ENCODE data around the gene OPA3.

The OPA3 gene

DNA sequence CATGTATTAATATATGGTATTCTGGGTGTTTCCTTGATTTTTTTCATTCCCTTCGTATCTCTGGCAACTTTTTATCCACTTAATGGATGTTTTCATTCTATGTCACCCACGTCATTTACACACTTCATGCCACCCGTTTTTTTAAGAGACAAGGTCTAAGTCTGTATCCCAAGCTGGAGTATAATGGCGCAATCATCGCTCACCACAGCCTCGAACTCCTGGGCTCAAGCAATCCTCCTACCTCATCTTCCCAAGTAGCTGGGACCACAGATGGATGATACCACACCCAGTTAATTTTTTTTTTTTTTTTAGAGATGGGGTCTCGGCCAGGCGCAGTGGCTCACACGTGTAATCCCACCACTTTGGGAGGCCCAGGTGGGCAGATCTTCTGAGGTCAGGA, 80.7 kb downstream of the OPA3 start:
- DNase-seq (ENCODE audit: low spot score): no peak

DNA sequence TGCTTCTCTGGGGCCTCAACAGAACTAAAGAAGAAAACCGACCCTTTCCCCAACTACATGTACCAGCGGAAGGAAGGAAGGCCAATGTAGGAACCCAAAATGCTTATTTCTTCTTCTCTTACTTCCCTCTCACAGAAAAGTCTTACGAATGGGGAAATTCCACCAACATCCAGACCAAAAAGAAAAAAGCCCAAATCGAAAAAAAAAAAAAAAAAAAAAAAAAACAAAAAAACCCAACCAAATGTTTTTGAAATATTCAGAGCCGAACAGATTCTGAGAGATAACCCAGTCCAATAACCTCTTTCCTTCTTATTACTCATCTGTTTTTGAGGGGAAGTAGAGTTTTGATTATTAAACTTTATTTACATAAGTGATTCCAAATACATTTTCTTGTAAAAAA, 82.5 kb downstream of the OPA3 start:
- DNase-seq (ENCODE audit: low spot score): no peak

DNA sequence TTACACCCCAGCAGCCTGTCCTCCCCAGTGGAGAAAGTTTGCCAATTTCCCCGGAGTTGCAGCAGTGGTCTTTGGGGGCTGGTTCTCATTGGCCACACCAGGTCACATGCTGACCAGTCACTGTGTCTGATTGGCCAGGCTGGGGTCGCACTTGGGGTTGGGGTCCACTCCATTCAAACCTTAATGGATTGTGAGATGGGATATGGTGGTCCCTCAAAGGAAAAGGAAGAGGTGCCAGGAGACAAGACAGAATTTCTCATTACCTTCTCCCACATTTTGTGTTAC, 82.9 kb downstream of the OPA3 start:
- DNase-seq (ENCODE audit: low spot score): no peak

DNA sequence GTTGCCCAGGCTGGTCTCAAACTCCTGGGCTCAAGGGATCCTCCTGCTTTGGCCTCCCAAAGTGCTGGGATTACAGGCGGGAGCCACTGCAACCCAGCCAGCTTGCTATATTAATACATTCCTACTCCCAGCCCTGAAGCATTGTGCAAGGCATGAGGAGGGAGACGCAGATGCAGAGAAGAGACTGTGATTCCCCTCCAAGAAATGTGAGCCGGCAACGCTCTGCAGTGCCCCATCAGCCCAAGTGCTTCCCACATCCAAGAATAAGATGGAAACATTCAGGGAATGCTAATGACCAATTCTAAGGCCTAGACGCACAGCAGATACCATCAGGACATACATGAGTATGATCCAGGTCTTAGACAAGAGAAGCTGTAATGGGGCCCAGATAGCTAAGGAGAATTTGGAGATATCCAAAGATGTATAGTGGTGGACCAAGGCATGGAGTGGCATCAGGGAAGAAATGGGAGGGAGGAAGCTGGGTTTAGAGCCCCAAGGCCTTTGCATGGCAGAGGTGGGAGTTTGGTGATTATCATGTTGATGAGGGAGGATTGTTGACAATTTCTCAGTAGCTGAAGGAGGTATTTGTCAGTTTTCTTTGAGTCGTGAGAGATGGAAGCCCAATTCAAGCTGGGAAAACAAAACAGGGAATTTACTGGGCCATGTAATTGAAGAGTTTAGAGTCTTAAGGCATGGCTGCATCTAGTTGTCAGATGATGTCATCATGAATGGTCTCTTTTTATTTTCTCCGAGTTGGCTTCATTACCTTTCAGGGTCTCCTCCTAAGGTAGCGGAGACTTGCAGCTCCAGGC, 83.5 kb downstream of the OPA3 start:
- no peak for DNase-seq (ENCODE audit: low spot score)

DNA sequence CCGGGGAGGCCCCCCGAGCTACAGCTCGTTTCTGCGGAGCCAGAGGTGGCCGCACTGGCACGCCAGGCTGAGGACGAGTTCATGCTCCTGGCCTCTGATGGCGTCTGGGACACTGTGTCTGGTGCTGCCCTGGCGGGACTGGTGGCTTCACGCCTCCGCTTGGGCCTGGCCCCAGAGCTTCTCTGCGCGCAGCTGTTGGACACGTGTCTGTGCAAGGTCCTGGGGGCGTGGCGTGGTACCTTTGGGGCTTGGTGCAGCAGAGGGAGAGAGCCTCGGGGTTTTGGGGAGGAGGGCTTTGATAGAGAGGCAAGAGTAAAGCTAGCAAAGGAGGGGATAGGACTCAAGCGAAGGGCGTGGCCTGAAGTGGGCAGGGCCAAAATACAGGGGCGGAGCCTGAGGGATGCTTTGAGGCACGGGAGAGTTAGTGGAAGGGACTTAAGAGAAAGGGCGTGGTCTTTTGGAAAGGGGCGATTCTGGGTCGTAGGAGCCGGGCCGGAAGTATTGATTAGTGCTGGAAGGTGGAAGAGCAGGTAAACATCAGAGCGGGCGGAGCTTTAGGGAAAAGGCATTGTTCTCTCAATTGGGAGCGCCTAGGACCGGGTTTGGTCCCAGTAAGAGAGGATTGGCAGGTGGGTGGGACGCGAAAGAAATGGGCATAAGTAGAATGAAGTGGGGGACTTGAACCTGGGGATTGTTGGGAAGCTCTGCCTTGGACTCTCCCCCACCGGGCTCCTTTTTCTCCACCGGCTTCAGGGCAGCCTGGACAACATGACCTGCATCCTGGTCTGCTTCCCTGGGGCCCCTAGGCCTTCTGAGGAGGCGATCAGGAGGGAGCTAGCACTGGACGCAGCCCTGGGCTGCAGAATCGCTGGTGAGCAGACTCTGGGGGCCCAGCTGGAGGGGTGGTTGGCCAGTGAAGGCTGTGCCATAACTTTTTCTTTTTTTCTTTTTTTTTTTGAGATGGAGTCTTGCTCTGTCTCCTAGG, 85.1 kb downstream of the OPA3 start:
- DNase-seq (ENCODE audit: low spot score): no peak

DNA sequence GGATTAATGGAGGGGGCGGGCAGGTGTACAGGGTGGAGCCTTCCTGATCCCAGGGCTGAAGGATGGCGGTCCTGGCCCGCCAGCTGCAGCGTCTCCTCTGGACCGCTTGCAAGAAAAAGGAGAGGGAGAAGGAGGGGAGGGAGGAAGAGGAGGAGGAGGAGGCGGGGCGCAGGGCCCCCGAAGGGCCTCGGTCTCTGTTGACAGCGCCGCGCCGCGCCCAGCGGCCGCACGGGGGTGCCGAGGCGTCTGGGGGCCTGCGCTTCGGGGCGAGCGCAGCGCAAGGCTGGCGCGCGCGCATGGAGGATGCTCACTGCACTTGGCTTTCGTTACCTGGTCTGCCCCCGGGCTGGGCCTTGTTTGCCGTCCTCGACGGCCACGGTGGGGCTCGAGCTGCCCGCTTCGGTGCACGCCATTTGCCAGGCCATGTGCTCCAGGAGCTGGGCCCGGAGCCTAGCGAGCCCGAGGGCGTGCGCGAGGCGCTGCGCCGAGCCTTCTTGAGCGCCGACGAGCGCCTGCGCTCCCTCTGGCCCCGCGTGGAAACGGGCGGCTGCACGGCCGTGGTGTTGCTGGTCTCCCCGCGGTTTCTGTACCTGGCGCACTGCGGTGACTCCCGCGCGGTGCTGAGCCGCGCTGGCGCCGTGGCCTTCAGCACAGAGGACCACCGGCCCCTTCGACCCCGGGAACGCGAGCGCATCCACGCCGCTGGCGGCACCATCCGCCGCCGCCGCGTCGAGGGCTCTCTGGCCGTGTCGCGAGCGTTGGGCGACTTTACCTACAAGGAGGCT, 86.0 kb downstream of the OPA3 start, which contains the start of gene PPM1N:
TSS of gene PPM1N (plus strand) at position 33 of the 785 bp plus-strand sequence. CDS start at position 63, 30 bp downstream.
- no peak for DNase-seq (ENCODE audit: low spot score)

DNA sequence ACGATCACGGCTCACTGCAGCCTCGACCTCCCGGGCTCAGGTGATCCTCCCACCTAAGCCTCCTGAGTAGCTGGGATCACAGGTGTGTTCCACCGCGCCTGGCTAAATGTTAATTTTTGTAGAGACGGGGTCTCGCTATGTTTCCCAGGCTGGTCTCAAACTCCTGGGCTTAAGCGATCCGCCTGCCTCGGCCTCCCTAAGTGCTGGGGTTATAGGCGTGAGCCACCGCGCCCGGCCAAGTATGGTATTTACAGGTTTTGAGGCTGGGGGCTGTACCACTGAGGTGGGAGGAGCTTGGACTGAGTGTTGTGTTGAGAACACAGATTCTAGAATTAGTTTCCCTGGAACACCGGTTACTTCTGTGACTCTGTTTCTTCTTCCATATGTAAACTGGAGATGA, 86.8 kb downstream of the OPA3 start:
- no peak for DNase-seq (ENCODE audit: low spot score)

DNA sequence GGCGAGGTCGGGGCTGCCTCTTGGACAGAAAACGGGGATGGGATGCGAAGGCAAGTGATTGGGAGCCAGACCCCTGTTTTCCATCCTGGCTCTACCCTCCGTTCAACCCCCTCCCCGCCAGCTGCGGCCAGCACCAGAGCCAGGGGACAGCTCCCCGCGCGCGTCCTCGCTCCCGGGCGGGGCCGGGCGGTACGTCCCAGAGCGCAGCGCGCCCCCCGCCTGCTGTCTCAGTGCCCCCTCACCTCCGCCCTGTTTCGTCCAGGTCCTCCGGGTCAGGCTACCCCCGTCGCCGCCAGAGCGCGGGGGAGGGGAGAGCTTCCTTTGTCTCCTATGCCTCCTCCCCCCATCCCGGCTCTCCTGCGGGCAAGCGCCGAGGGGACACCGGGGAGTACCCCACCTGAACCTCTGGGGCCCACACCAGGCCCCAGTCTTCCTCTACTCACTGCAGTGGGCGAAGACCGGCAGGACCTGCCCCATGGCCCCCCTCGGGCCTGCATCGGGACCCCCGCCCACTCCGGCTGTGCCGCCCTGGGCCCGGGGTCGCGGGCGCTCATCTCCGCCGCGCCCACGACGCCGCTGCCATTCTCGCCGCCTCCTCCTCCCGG, 88.2 kb downstream of the OPA3 start:
- peak; percentile 75 for DNase-seq (ENCODE audit: low spot score)

DNA sequence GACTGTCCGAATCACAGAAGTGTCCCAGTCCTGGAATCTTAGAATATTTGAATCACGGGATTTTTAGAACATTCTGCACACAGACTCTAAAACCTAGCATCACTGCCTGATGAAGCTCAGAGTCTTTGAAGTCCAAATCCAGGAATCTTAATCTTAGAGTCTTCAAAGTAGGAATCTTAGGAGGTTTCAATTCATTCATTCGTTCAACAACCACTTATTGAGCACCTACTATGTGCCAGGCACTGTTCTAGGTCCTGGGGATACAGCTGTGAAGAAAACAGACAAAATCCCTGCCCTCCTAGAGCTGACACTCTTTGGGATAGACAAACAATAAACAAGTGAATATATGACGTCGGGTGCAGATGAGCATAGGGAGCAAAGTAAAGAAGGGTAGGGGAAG, 89.4 kb downstream of the OPA3 start:
- no peak for DNase-seq (ENCODE audit: low spot score)

DNA sequence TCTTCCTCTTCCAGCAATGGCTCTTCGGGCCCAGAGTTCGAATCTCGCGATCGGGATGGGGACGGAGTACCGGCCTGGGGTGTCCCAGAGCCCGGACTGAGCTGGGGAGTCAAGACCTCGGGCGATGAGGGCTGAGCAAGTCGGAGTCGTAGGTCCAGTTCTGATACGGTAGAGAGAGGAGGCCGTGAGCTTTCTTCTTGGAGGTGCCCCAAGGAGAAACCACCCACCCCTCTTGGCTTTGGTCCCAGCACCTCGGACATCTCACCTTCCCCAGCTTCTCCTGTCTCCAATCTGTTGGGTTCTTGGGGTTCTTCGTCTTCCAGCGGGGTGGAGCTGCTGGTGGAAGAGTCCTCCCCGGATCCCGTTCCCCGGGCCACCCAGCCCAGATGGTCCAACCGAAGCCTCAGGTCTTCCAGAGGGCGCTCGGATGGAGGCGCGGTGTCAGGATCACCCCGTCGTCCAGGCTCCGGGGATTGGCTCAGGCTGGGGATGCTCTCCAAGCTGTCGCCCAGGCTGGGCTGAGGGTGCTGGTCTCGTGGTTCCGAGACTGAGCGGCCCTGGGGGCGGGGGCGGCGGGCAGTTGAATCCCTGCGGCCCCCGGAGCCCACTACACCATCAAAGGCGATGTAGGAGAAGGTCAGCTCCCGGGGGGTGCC, 90.2 kb downstream of the OPA3 start:
- no peak for DNase-seq (ENCODE audit: low spot score)

DNA sequence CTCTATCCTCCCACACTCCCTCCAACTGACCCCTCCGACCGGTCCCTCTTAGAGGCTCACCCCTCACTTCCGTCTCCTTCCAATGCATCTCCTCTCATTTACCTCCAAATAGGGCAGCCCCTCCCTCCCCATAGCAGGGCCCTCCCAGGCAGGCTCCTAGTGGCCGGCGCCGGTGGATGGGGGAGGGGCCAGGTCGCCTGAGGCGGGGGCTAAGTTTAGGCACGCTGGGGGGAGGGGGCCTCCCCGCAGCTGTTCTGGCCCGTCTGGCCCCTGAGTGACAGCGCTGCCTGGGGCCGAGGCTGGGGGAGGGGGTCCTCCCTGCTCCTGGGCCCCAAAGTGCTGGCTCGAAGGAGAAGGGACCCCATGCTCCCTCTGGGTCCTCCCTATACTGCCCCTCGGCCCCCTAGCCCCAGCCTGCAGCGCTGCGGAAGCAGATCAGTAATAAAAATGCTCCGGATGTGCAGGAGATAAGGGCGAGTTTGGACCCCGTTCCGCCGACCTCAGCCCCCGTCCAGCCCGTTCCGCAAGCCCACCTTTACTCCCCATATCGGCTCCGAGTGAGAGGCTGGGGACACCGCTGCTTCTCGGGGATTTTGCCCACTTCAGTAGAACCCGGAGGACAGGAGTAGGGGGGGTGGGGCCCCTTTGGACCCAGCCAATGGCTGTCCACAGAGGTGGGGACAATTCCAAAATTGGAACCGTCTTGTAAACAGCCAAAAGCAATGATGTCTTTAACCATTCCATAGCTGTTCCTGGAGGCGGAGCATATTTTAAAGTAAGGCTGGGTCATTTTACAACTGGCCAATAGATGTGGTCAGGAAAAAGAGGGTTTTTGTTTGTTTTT, 91.8 kb downstream of the OPA3 start:
- DNase-seq (ENCODE audit: low spot score): peak; percentile 77

DNA sequence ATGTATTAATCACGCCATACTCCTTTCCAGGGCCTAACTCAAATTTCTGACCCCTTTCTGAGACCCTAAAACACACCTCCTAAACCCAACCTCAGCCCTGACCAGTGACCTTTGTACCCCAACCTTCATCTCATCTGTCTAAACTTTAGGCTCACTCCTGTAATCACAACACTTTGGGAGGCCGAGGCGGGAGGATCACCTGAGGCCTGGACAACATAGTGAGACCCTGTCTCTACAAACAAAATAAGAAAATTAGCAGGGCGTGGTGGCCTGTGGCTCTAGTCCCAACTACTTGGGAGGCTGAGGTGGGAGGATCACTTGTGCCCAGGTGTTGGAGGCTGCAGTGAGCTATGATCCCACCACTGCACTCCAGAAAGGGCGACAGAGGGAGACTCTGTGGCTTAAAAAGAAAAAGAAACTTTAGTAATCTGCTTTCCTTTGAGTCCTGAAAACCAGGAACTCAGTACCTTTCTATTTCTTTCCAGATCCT, 92.4 kb downstream of the OPA3 start:
- no peak for DNase-seq (ENCODE audit: low spot score)

DNA sequence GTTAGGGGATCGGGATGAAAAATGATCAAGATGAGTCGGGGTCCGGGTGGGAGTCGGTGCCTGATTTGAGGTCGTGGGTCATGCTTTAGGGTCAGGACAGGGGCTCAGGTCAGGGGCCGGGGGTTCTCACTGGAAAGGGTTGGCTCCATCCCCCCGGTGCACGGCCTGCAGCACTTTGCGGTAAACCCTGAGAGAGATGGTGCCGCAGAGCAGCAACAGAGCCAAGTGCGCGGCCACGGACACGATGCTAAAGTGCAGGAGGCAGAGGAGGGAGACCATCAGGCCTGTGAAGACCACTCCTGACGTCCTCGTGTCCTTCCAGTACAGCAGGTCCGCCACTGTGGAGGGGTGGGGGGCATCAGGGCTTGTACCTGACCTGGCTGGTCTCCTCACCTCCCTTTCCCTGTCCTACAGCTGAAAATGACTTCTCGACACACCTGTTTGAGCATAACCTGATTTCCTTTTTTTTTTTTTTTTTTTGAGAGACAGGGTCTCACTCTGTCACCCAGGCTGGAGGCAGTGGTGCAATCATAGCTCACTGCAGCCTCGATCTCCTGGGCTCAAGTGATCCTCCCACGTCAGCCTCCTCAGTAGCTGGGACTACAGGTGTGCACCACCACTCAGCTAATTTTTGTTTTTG, 95.3 kb downstream of the OPA3 start:
- no peak for DNase-seq (ENCODE audit: low spot score)

DNA sequence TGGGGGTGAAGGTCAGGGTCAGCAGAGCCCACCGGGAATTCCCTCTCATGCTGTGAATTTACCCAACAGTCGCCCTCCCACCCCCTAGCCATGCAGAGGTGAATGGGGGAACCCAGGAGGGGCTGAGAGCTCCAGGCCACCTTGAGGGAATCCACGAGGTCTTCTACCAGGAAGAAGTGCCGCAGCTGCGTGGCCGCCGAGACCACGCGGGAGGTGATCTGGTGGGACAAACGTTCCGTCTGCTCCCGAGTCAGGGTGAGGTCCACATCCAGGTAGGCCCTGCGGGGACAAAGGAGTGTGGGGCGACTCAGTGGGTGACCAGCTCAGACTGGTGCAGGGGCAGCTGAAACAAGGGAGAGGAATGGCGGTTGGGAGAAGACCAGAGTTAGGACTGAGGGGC, 95.9 kb downstream of the OPA3 start:
- DNase-seq (ENCODE audit: low spot score): no peak

DNA sequence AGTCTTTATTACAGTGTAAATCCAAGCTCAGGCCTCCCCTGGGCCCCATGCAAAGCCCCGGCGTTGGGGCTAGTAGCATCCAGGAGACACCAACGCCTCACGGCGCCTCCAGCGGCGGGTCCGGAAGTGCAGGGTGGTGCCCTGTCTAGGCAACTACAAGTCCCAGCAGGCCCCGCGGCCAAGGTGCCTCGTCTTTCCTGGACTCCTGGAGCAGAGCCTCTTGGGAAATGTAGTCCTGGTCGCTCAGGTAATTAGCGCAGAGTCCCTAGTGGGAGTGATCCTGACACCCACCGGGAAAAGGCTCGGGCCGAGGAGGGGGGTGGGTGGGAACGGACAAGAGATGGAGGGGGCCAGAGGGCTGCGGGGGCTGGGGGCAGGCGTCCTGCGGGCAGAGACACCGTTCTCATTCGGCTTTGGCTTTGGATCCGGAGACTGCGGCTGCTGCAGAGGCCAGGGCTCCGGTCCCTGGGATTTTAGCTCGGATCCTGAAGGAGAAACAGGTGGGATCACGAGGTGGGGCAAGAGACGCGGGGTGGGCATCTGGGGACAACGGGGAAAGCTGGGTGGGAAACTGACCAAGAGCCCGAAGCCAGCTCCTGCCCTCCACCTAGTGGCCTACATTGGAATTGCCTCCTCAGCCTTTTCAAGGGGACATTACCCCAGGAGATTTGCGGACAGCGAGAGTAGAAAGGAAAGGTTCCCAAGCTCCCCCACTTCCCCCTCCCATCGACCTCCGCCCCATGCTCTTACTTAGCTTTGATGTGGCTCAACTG, 99.1 kb downstream of the OPA3 start:
- DNase-seq (ENCODE audit: low spot score): peak; percentile 96

DNA sequence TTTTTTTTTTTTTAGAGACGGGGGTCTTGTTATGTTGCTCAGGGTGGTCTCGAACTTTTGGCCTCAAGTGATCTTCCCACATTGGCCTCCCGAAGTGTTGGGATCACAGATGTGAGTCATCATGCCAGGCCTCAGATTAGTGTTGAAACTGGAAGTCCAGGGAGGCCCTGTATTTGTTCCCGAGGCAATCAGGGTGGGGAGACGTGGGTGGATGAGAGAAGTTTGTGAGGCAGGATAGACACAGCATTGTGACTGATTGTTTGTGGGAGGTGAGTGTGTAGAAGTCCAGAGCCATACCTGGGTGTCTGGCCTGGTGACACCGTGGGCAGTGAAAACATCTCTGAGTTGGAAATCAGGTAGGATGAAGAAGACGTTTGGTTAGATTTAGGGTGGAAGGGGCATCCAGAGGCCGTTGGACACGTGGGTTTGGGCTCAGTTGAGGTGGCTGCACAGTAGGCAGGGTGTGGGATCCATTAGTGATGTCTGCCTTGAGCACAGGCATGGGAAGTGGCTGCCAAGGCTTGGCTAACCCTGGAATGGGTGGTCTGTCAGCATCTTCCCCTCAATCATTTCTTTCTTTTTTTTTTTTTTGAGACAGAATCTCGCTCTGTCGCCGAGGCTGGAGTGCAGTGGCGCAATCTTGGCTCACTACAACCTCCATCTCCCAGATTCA, 100.2 kb downstream of the OPA3 start:
- no peak for DNase-seq (ENCODE audit: low spot score)

DNA sequence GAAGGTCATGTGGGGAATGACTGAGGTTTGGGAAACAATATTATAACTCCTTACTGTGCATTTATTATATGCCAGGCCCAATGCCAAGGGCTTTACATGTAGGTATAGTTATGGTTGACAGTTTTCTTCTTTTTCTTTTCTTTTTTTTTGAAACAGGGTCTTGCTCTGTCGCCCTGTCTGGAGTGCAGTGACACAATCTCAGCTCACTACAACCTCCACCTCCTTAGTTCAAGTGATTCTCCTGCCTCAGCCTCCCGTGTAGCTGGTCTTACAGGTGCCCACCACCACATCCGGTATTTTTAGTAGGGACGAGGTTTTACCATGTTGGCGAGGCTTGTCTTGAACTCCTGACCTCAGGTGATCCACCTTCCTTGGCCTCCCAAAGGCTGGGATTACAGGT, 101.6 kb downstream of the OPA3 start:
- DNase-seq (ENCODE audit: low spot score): no peak

DNA sequence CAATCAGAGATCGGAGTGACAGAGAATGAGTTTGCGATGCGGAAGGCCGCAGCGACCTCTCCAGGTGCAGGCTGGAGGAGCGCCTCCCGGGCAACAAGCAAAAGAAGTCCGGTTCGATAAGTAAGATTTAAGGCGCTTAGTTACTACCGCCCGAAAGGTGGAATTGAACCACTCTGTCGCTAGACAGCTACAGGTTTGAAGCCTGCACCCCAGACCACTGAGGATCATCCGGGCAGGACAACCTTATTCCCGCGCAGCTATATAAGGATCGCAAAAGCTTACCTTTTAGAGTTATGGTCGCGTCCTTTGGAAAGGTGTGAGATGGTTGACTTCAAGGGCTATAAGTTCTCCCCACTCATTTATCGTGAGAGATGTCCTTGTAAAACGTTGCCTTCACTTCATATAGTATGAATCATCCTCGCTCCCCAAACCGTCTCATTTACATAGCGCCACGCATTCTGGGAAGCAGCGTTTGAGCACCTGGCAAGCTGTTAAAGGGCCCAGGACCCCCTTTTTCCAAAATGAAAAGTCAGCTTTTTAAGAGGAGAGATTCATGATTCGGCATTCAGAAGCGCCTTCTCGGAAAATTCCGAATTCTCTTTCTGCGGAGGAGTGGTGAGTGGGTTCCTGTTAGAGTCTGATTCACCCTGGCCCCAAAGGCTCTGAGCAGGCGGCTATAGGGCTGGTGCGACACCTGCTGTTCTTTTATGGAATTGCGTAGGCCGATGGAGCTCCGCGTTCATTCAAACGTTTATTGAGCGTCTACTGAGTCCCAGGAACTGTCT, 106.0 kb downstream of the OPA3 start:
- peak; percentile 93 for DNase-seq (ENCODE audit: low spot score)

Data from left forelimb (tissue), 1 donor.